Hematopoietic multipotent progenitor cell treated with erythropoietin and hydrocortisone succinate and interleukin-3 and kit ligand, for 6 days (in vitro differentiated cells): Measurements from ENCODE around the gene ODR4.
"Not testable (repeated sequence)": the region's sequence is repeated elsewhere in the genome, so short reads cannot be mapped to it uniquely, and the experiment has no call there.

Source experiments
- DNase-seq: peaks from one replicate; pipeline ENCODE4 v3.0.0-alpha.2; 2015

ODR4 gene

DNA sequence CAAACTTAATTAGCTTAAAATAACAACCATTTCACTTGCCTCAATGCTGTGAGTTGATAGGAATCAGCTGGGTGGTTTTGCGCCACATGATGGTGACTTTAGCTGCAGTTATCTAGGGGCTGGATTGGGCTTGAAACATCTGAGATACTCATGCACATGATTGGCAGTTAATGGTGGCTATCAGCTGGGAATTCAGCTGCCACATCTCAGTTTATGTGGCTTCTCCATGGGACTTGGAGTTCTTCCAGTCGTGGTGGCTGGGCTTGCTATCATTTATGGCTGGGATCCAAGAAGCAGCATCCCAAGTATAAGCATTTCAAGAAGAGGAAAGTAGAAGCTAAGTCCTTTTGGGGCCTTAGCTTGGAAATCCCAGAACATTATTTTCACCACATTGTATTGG lies 48.9 kb downstream of the ODR4 start:
- peak; percentile 83 for DNase-seq

DNA sequence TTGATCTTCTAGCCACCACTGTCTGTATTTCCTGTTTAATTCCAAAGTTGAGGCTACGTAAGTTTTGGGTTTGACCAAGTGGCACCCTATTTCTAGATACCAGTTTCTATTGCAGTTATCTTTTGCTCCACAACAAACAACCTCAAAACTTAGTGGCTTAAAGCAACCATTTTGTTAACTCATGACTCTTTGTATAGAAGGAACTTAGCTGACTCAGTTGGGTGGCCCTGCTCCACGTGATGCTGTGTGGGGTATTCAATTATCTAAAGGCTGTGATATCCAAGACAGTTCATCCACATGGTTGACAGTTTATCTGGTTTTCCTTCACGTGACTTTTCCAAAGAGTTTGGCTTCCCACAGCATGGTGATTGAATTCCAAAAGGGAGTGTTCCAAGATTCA lies 50.5 kb downstream of the ODR4 start:
- DNase-seq: no peak

DNA sequence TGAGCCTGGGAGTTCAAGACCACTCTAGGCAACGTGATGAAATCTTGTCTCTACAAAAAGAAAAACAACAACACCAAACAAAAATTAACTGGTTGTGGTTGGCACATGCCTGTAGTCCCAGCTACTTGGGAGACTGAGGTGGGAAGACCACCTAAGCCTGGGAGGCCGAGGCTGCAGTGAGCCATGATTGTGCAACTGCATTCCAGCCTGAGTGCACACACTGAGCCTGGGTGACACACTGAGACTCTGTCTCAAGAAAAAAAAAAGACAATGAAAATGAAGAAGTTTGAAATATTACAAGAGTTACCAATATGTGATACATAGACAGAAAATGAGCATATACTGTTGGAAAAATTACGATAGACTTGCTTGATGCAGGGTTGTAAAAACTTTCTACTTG lies 53.4 kb downstream of the ODR4 start:
- DNase-seq: no peak

DNA sequence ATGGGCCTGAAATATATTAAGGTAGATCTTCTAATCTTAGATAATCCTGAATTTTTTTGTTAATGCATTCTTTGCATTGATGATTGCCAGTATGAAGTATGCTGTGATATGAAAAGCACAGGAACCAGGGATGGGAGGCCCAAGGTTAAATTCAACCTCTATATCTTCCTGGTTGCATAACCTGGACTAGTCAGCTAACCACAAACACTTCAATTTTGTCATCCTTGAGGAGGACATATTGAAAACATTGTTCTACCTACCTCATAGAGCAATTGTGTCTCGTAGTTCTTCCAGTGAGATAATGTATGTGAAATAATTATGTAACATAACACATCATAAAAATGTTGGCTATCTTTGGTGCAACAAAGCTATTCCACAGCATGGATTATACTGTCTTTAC lies 59.7 kb downstream of the ODR4 start:
- no peak for DNase-seq

DNA sequence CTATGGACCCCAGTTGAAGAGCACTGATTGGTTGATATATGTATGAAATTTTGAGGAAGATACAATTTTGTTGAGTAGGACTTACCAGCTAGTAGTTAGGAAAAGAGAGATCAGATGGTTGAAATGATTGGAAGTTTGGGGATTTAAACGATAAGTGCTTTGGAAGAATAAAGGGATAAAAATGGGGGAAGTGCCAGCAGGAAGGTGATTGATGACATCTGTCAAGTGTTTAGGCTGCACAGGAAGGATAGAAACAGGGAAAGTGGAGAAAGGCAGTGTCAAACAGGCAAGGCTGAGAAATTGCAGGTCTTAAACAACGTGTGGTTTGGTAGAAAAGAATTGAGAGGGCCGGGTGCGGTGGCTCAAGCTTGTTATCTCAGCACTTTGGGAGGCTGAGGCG lies 62.9 kb downstream of the ODR4 start:
- DNase-seq: no peak

DNA sequence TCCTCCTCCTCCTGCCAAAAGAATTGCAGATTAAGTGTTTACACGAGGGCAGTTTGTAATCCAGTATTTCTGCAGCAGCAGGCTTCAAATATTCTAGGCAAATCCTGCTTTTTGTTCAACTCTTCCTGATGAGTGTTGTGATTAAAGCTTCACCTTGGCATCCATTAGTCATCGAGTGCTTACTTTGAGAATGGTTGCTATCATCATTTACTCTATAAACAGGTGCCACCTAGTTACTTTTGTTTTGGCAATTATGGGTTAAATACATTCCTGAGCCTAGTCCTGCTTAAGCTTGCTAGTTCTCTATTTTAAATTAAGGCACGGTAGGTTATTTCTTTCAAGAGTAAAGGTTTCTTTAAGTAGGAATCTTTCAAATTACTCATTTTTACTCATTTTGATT lies 64.9 kb downstream of the ODR4 start:
- DNase-seq: no peak

DNA sequence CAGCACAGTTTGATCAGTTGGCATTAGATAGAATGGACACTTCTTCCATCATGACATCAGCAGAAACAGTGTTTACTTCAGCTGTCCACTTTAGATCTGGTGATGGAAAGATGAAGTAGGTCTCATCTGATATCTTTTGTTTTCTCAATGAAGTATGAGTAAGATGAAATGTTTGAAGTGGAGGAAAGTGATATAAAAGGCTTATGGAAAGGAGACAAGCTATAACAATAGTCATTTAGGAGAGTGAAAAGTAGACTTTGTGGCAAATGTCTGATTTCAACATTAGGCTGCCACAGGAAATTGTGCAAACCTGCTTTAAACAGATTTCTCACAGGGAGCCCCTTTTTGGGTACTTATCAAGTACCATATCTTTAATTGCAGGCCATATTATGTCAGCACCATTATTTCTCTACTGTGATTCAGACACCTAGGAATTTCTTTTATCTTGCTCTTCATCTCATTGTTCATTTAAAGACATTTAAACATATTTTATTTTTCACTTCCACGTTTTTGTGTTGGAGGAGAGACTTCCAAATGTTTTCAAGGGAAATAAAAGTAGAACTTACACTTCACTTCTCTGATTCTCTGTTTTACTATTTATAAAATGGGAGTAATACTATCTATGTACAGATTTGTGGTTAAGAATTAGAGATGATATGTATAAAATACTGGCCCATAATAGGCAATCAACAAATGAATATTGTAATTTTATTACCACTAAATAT lies 67.2 kb downstream of the ODR4 start:
- peak; percentile 71 for DNase-seq

DNA sequence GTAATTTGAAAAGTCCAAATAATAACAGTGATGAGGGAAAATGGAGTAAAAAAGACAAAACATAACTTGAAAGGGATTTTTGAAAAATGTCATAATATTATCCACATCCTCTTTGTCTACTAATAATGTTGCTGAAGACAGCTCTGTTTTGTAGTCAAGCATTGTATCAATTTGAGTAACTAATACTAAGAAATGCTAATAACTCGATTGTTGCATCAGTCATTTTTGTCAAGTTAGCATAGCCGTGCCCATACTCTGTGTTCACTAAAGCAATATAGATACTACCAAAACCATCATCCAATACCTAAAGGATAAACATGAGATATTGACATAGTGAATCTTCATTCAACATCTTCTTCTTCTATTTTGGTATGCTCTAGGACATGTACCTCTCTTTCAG lies 68.0 kb downstream of the ODR4 start:
- no peak for DNase-seq

DNA sequence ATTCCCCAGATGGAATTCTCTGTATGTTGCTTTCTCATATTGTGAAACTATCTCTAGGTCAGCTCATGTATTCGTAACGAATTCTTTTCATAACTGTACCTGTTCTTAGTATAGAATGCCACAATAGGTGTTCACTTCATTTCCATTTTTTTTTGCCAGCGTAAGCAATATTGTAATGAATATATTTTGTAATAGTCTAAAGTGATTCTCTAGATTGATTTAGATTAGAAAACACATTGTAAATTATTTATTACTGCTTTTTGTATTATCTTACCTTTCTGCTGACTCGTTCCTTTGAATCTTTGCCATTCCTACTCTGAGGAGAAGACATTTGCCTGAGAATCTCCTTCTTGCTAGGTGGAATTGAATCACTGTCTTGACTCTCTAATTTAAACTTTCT lies 70.5 kb downstream of the ODR4 start:
- no peak for DNase-seq

DNA sequence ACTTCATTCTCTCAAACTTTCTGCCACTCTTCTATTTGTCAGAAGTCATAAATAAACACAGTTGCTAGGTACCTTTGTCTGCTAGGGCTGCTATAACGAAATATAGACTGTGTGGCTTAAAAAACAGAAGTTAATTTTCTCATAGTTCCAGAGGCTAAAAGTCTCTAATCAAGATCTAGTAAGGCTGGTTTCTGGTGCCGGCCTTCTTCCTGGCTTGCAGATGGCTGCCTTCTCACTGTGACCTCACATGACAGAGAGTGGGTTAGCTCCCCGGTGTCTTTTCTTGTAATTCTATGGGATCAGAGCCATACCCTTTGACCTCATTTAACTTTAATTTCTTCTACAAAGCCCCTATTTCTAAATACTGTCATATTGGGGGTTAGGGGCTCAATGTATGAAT lies 79.3 kb downstream of the ODR4 start:
- peak; percentile 71 for DNase-seq

DNA sequence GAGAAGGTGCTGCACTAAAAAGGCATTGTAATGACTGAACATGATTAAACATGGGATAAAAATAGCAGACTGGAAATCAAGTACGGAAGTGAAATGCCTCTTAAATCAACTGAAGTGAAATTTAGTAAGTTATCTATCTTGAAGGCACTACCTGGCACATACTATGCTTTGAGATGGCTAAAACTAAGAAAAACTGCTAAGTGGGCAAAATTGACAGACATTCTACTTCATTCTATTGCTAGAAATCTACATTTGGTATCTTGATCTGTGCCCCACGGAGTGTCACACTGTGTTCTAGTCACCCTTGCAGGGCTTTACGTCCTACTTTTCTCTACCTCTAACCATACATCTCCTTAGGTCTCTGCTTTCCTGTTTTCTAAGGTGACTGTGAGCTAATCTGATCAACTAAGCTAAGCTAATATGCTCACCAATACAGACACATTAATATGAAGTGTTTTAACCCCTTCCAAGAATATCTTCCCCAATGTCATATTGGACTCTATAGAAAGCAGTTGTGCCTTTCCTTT lies 81.2 kb downstream of the ODR4 start:
- no peak for DNase-seq

DNA sequence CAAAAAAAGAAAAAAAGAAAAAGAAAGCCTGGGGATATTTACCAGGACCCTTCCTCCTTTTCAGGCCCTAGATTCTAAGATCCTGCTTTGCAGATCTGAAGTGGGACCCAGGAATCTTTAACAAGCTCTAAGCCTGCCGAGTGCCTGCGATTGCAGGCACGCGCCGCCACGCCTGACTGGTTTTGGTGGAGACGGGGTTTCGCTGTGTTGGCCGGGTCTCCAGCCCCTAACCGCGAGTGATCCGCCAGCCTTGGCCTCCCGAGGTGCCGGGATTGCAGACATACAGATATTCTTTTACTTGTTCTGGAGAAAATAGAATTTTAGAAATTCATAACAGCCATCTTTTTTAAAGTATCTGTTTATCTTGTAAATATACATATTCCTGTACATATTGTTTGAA lies 83.5 kb downstream of the ODR4 start:
- not testable (repeated sequence) for DNase-seq

DNA sequence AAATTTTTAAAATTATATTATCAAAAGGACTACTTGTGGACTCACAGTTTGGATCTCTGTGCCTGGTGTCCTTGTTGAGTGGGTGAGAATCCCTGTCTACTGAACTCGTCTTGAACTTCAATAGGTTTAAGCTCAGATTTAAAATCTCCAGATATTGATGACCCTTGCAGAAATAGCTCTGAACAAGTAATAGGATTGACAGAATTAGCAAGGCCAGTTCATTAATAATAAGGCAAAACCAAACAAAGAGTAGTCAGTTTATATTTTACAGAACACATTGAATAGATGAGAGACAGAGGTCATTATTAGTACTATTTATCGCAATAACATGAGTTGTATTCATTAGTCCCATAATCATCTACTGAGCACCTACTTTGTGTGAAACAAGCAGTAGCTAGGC lies 85.4 kb downstream of the ODR4 start, which contains the start of gene PDC:
PDC (minus strand) TSS at position 101 of the 400 bp plus-strand sequence. CDS start 11,655 bp downstream, outside the sequence.
- no peak for DNase-seq

DNA sequence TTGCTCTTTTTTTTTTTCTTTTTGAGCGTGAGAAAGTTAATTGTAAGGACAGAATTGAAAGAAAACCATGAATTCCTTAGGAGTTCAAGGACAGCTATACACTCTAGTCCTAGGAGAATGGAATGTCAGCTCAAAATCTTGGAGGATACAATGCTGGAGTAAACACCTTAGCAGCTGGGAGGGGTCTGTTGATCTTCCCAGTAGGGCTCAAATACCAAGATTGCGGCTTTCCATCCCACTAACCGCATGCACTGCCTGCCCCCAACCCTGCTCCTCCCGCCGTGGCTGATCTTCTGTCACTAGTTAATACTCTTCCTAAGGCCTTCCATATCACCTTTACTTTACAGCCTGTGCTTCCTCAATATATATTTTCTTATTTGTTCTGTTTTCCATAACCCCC lies 87.9 kb downstream of the ODR4 start:
- DNase-seq: no peak

DNA sequence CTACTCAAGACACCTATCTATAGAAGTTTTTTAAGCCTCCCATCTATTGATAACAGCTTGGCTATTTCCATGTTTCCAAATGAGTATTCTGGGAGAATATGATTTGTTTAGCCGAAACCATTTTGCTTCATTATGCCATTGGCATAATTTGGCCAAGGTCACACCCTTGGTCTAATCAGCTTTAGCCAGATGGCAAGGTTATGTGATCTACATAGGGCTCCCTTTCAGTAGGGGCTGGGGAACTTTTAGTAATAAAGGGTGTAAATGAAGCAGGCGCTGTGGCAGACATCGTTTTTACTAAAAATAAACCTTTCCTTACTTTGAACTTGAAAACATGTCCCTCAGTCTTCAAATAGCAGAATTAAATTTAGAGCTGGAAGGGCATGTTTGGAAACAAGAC lies 88.3 kb downstream of the ODR4 start:
- peak; percentile 58 for DNase-seq

DNA sequence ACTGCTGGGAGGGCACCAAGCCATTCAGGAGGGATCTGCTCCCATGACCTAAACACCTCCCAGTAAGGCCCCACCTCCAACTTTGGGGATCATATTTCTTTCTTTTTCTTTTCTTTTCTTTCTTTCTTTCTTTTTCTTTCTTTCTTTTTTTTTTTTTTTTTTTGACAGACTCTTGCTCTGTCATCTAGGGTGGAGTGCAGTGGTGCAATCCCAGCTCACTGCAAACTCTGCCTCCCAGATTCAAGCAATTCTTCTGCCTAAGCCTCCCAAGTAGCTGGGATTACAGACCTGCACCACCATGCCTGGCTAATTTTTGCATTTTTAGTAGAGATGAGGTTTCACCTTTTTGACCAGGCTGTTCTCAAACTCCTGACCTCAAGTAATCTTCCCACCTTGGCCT lies 89.9 kb downstream of the ODR4 start:
- not testable (repeated sequence) for DNase-seq

DNA sequence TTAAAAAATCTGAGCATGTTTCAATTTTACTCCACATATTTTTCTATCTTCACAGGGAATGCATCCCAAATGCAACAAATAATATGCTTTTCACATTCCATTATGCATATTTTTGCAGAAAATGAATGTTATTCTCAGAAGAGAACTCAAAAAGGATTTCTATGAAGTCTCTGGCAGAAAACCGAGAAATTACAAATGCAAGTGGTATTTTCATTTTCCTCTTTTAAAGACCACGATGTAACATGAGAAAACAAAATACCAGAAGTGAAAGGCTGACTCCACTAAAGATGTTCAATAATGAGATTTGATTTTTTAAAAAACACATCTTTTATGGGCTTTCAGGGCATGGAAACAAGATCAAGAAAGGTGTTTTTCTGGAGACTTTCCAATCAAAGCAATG lies 90.3 kb downstream of the ODR4 start:
- DNase-seq: no peak
